ENCODE data around the gene ZSWIM6.

The ZSWIM6 gene

GRCh38 chr5:61465066-61465465, 133.0 kb downstream of the ZSWIM6 start:
- no peak for DNase-seq (ENCODE audit: low read depth, low spot score)
- TF ChIP-seq CTCF (IDR thresholded peaks at IDR 0.05; ENCODE audit: insufficient read depth, low read length, missing control alignments): no peak
- ChIA-PET POLR2A (no interaction called here), CTCF (interaction anchor here (1.7 to 2.2 kb wide), 2 partner anchors 14 to 194 kb away, joined by 5 to 10 read pairs; no protein-coding TSS in a partner anchor)
- no peak overlapping the region for H3K4me3 ChIP-seq (ENCODE audit: low read depth, low read length)

DNA sequence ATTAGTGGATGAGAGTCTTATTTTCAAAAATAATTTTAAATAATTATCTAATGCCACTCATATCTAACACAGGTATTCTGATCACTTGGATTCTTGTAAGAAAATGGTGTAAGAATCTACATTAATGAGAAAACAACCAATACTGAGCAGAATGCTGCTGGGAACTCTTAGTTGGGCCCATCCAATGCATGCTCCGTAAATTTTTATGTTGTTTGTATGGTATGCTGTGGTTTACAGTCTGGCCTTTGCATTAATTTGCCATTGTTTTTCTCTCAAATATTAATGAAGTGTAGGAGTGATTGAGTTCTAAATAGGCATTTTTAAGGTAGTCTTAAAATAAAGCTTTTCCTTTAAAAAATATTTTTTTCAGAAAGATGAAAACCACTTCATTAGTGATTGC, 133.4 kb downstream of the ZSWIM6 start:
- POLR2A ChIA-PET: no interaction called here
- H3K4me3 ChIP-seq (ENCODE audit: low read depth, low read length): no peak overlapping the region
- no peak for DNase-seq (ENCODE audit: low read depth, low spot score)
- CTCF ChIA-PET: interaction anchor here (1.7 kb wide), 1 partner anchor 193 kb away, joined by 5 read pairs; no protein-coding TSS in a partner anchor
- TF ChIP-seq CTCF (IDR thresholded peaks at IDR 0.05; ENCODE audit: insufficient read depth, low read length, missing control alignments): no peak

- POLR2A ChIA-PET: interaction anchor here (2.0 kb wide), 1 partner anchor 15 kb away, joined by 6 read pairs; no protein-coding TSS in a partner anchor
- CTCF ChIA-PET: interaction anchor here (1.7 kb wide), 1 partner anchor 193 kb away, joined by 5 read pairs; no protein-coding TSS in a partner anchor
- no peak for DNase-seq (ENCODE audit: low read depth, low spot score)
- TF ChIP-seq CTCF (IDR thresholded peaks at IDR 0.05; ENCODE audit: insufficient read depth, low read length, missing control alignments): no peak
- H3K4me3 ChIP-seq (ENCODE audit: low read depth, low read length): no peak overlapping the region
Measured at GRCh38 chr5:61466017-61466416, 134.0 kb downstream of the ZSWIM6 start.

DNA sequence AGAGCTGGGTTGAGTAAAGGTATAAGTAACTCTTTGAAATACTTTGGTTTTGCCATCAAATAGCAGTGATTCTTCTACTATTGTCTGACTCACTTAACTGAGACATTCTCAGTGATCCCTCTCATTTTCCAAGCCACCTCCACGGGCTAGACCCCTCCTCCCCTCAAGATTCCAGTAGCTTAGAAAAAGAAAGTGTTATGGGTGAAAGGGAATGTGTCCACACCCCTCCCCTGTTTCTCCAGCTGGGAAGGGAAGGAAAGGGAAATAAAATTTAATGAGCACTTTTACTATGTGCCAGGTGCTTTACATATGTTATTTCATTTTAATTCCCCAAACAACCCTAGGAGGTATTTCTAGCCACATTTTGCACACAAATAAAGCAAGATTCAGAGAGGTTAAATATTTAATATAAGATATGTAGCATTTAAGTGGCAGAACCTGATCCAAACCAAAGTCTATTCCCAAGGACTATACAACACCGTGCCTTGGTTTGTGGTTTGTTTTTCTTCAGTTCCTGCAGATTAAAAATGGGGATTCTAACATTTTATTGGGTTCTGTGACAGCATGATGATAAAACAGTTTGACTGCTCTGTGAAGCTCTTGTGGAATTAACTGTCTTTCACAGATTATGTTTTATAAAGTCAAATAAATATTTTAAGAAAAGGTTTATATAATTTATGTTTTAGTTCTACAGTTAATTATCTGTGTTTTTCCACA, 135.9 kb downstream of the ZSWIM6 start:
- no peak overlapping the region for H3K4me3 ChIP-seq (ENCODE audit: low read depth, low read length)
- no peak for DNase-seq (ENCODE audit: low read depth, low spot score)
- POLR2A ChIA-PET: interaction anchor here (0.9 to 2.0 kb wide), 3 partner anchors 9 to 158 kb away, joined by 3 to 6 read pairs (median 4); no protein-coding TSS in a partner anchor
- TF ChIP-seq CTCF (IDR thresholded peaks at IDR 0.05; ENCODE audit: insufficient read depth, low read length, missing control alignments): no peak
- CTCF ChIA-PET: interaction anchor here (1.1 to 2.2 kb wide), 3 partner anchors 10 to 189 kb away, joined by 4 to 6 read pairs (median 5); no protein-coding TSS in a partner anchor

DNA sequence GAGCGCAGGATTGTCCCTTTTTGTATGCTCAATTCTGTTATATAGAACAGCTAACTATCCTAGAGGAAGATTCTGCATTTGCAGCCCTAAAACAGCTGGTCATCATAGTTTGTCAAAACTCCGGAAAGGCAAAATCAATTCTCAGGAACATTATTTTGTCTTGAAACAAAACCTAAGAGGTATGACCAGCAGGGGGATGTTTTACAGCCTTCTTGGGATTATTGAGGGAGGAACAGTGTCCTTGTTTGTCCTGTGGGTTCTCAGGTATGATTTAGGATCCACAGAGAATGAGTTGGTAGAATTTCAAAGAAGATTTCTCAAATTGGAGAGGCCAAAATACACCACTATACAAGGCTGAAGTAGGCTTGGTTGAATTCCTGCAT, 136.4 kb downstream of the ZSWIM6 start:
- CTCF ChIA-PET: interaction anchor here (0.6 to 2.2 kb wide), 5 partner anchors 9 to 417 kb away, joined by 3 to 6 read pairs (median 4); no protein-coding TSS in a partner anchor
- no peak for DNase-seq (ENCODE audit: low read depth, low spot score)
- POLR2A ChIA-PET: interaction anchor here (0.9 to 1.4 kb wide), 2 partner anchors 9 to 157 kb away, joined by 3 to 4 read pairs; no protein-coding TSS in a partner anchor
- H3K4me3 ChIP-seq (ENCODE audit: low read depth, low read length): no peak overlapping the region
- TF ChIP-seq CTCF (IDR thresholded peaks at IDR 0.05; ENCODE audit: insufficient read depth, low read length, missing control alignments): no peak

DNA sequence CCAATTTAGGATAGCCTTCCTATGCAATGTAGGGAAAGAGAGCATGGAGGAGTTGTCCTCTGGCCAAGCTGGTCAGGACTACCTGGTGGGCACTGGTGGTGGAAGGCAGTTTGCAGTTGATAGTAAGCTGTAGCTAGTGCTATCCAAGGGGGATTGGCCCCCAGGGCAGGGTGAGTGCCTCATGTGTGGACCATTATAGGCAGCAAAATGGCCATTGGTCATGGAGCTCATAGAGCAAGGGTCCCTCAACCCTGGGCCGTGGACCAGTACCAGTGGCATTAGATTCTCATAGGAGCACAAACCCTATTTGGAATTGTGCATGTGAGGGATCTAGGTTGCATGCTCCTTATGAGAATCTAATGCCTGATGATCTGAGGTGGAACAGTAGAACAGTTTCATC, 139.3 kb downstream of the ZSWIM6 start:
- H3K4me3 ChIP-seq (ENCODE audit: low read depth, low read length): no peak overlapping the region
- DNase-seq (ENCODE audit: low read depth, low spot score): no peak
- ChIA-PET CTCF (interaction anchor here (0.7 kb wide), 1 partner anchor 183 kb away, joined by 3 read pairs; no protein-coding TSS in a partner anchor), POLR2A (no interaction called here)
- TF ChIP-seq CTCF (IDR thresholded peaks at IDR 0.05; ENCODE audit: insufficient read depth, low read length, missing control alignments): no peak

All from AG04449 (cell line).